ENCODE results near the gene CDHR5. TPM values are rescaled to one million over a fixed set of nuclear protein-coding genes. Genes with fewer than 3 reads are reported as not detected.
A peak's percentile ranks its signal among the peaks of the same experiment; 100 is the strongest.

The CDHR5 gene
- total RNA-seq, 1 donor, result not detected

DNA sequence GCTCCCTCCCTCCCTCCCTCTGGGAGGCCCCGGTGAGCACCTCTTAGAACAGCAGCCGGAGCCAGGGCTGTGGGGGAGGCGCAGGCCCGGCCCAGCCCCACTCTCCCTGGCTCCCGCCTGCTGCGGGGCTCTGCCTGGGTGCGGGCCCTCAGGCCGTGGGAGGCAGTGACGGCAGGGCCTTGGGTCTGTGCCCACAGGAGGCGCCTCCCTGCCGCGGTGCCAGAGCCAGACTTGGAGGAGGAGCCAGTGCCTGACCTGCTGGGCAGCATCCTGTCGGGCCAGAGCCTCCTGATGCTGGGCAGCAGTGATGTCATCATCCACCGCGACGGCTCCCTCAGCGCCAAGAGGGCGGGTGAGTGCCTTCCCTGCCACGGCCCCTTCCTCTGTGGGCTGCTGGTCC is 18.5 kb downstream of the CDHR5 start:
- no peaks in the 10 kb centered on the region for H3K9me3 ChIP-seq (ENCODE audit: low read depth, low read length)
- peaks cover 16% of the 10 kb centered on the region for H4K20me1 ChIP-seq (ENCODE audit: insufficient read depth, low read length)
- no peaks in the 10 kb centered on the region for H3K4me1 ChIP-seq (ENCODE audit: insufficient read depth, low read length)
- H3K4me3 ChIP-seq (ENCODE audit: insufficient read depth, low read length), result no peak overlapping the region
- H3K79me2 ChIP-seq (ENCODE audit: insufficient read depth, low read length), result peaks cover 4% of the 10 kb centered on the region
- H3K27ac ChIP-seq (ENCODE audit: low read depth, low read length), result peak overlapping the region; percentile 31
- DNase-seq (ENCODE audit: insufficient read length, low spot score, missing footprints), result peak; percentile 98
- H3K27me3 ChIP-seq (ENCODE audit: insufficient read depth, low read length), result no peaks in the 10 kb centered on the region
- H3K4me2 ChIP-seq (ENCODE audit: insufficient read depth, low read length), result no peak overlapping the region
- no peak overlapping the region for H2AFZ ChIP-seq (ENCODE audit: low read length)
- peaks cover 89% of the 10 kb centered on the region for H3K36me3 ChIP-seq (ENCODE audit: insufficient read depth, low read length)
- TF ChIP-seq, protein P1, sequence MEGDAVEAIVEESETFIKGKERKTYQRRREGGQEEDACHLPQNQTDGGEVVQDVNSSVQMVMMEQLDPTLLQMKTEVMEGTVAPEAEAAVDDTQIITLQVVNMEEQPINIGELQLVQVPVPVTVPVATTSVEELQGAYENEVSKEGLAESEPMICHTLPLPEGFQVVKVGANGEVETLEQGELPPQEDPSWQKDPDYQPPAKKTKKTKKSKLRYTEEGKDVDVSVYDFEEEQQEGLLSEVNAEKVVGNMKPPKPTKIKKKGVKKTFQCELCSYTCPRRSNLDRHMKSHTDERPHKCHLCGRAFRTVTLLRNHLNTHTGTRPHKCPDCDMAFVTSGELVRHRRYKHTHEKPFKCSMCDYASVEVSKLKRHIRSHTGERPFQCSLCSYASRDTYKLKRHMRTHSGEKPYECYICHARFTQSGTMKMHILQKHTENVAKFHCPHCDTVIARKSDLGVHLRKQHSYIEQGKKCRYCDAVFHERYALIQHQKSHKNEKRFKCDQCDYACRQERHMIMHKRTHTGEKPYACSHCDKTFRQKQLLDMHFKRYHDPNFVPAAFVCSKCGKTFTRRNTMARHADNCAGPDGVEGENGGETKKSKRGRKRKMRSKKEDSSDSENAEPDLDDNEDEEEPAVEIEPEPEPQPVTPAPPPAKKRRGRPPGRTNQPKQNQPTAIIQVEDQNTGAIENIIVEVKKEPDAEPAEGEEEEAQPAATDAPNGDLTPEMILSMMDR (IDR thresholded peaks at IDR 0.05; ENCODE audit: extremely low read depth, low read depth, low read length), result no peak

- Histone ChIP-seq H3K4me1 (ENCODE audit: insufficient read depth, low read length) (no peaks in the 10 kb centered on the region), H3K9me3 (ENCODE audit: low read depth, low read length) (no peaks in the 10 kb centered on the region), H3K4me3 (ENCODE audit: insufficient read depth, low read length) (no peak overlapping the region), H3K79me2 (ENCODE audit: insufficient read depth, low read length) (peaks cover 4% of the 10 kb centered on the region), H3K27me3 (ENCODE audit: insufficient read depth, low read length) (no peaks in the 10 kb centered on the region), H3K27ac (ENCODE audit: low read depth, low read length) (no peak overlapping the region), H3K4me2 (ENCODE audit: insufficient read depth, low read length) (no peak overlapping the region), H4K20me1 (ENCODE audit: insufficient read depth, low read length) (peaks cover 11% of the 10 kb centered on the region), H3K36me3 (ENCODE audit: insufficient read depth, low read length) (peaks cover 85% of the 10 kb centered on the region), H2AFZ (ENCODE audit: low read length) (no peak overlapping the region)
- no peak for DNase-seq (ENCODE audit: insufficient read length, low spot score, missing footprints)
- TF ChIP-seq, protein P1 (IDR thresholded peaks at IDR 0.05; ENCODE audit: extremely low read depth, low read depth, low read length), result no peak
Observed at GRCh38 chr11:605286-606129, 19.2 kb downstream of the CDHR5 start.

- peaks cover 12% of the 10 kb centered on the region for H3K79me2 ChIP-seq (ENCODE audit: insufficient read depth, low read length)
- DNase-seq (ENCODE audit: insufficient read length, low spot score, missing footprints), result no peak
- H3K4me3 ChIP-seq (ENCODE audit: insufficient read depth, low read length), result no peak overlapping the region
- no peak overlapping the region for H2AFZ ChIP-seq (ENCODE audit: low read length)
- H4K20me1 ChIP-seq (ENCODE audit: insufficient read depth, low read length), result peaks cover 17% of the 10 kb centered on the region
- peaks cover 78% of the 10 kb centered on the region for H3K36me3 ChIP-seq (ENCODE audit: insufficient read depth, low read length)
- no peaks in the 10 kb centered on the region for H3K4me1 ChIP-seq (ENCODE audit: insufficient read depth, low read length)
- H3K9me3 ChIP-seq (ENCODE audit: low read depth, low read length), result no peaks in the 10 kb centered on the region
- TF ChIP-seq, protein P1 (IDR thresholded peaks at IDR 0.05; ENCODE audit: extremely low read depth, low read depth, low read length), result no peak
- no peak overlapping the region for H3K27ac ChIP-seq (ENCODE audit: low read depth, low read length)
- H3K27me3 ChIP-seq (ENCODE audit: insufficient read depth, low read length), result no peaks in the 10 kb centered on the region
- no peak overlapping the region for H3K4me2 ChIP-seq (ENCODE audit: insufficient read depth, low read length)
Observed at GRCh38 chr11:603154-603553, 21.6 kb downstream of the CDHR5 start.

DNA sequence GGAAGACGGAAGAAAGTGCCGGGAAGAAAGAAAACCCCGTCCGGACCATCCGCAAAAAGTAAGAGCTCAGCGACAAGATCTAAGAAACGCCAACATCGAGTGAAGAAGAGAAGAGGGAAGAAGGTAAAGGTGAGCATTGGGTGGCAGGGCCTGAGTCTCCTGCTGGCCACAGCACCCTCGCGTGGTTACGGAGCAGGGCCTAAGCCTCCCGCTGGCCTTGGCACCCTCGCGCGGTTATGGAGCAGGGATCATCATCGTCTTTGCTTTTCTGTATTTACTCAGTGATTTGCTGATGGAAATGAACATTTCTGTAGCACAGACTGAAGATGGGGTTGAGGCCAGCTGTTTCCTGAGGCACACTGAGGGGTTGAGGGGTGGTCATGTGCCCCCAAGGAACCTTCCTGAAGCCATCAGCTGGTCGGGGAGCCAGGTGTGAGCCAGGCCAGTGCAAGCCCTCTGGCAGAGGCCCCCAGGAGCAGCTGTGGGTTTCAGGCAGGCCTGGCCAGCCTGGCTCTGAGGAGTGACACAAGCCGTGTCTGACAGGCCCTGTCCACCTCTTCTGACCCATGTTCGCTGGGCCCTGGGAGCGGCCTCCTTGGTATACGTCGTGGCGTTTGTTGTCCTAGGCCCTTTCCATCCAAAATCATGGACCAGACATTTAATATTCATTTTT is 23.0 kb downstream of the CDHR5 start:
- H3K4me3 ChIP-seq (ENCODE audit: insufficient read depth, low read length), result no peak overlapping the region
- no peak overlapping the region for H3K27ac ChIP-seq (ENCODE audit: low read depth, low read length)
- H3K36me3 ChIP-seq (ENCODE audit: insufficient read depth, low read length), result peaks cover 76% of the 10 kb centered on the region
- TF ChIP-seq, protein P1 (IDR thresholded peaks at IDR 0.05; ENCODE audit: extremely low read depth, low read depth, low read length), result no peak
- H3K27me3 ChIP-seq (ENCODE audit: insufficient read depth, low read length), result no peaks in the 10 kb centered on the region
- H4K20me1 ChIP-seq (ENCODE audit: insufficient read depth, low read length), result peaks cover 21% of the 10 kb centered on the region
- no peak for DNase-seq (ENCODE audit: insufficient read length, low spot score, missing footprints)
- H3K79me2 ChIP-seq (ENCODE audit: insufficient read depth, low read length), result peaks cover 17% of the 10 kb centered on the region
- H3K4me2 ChIP-seq (ENCODE audit: insufficient read depth, low read length), result no peak overlapping the region
- H3K4me1 ChIP-seq (ENCODE audit: insufficient read depth, low read length), result no peaks in the 10 kb centered on the region
- no peak overlapping the region for H2AFZ ChIP-seq (ENCODE audit: low read length)
- H3K9me3 ChIP-seq (ENCODE audit: low read depth, low read length), result no peaks in the 10 kb centered on the region

All from osteoblast (primary cell).